Measurements from ENCODE around the gene ERVH48-1.
"Not testable (repeated sequence)": the region's sequence is repeated elsewhere in the genome, so short reads cannot be mapped to it uniquely, and the experiment has no call there.

ERVH48-1 gene

DNA sequence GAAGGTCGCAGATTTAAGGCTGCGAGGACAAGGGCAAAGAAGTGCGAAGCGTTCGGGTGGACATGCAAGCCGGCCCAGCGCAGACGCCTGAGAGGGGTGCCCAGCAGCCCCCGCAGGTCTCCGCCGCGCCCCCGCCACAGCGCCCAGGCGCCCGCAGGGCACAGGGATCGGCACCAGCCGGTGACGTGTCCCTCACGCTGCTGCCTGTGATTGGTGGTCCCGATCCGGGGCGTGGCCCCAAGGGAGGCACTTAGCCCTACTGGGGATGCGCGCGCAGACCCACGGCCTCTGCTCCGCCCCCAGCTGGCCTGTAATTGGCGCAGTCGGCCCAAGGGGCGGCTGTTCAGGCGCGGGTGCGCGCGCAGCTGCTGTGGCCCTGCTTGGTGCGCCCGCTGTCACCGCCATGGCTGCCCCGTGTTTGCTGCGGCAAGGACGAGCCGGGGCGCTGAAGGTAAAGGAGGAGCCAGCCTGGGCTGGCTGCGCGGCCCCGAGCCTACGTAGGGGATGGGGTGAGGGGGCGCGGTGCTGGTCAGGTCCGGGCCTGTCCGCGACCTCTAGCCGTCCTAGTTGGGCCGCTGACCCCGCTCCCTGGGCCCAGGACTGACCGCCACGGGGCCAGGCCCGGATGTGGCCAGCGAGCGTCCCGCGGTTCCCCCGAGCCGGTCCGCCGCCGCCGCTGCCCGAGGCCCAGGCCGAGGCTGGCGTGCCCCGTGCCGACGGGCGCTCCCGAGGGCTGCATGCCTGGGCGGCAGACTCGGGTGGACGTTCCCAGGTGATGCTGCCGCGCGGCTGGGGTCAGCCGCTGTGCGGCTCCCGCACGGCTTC lies 32.3 kb downstream of the ERVH48-1 start, which contains the start of gene NDUFV3:
NDUFV3 (plus strand) TSS at position 379 of the 825 bp plus-strand sequence; CDS start at position 404, 25 bp downstream.
- peak within 1 kb of the TSS; percentile 81 to 94 for H3K4me3 ChIP-seq (ENCODE audit: low read depth in 1 of 2, low read length in 2 of 2)
- no peaks in the 10 kb centered on the region for H3K9me3 ChIP-seq (ENCODE audit: control insufficient read depth in 1 of 2, low read length in 2 of 2)
- H3K36me3 ChIP-seq (ENCODE audit: control insufficient read depth in 1 of 2, insufficient read depth in 2 of 2, low read length in 2 of 2) = peaks cover 6 to 18% of the 10 kb centered on the region in 2 donors
- peaks cover 0 to 5% of the 10 kb centered on the region in 2 donors for H3K4me1 ChIP-seq (ENCODE audit: control insufficient read depth in 1 of 2, insufficient read depth in 2 of 2, low read length in 2 of 2)
- peak within 1 kb of the TSS; percentile 97 for H3K27ac ChIP-seq (ENCODE audit: low read length)
- H3K27me3 ChIP-seq (ENCODE audit: low read depth, low read length) = no peaks in the 10 kb centered on the region

- Histone ChIP-seq H3K36me3 (ENCODE audit: control insufficient read depth in 1 of 2, insufficient read depth in 2 of 2, low read length in 2 of 2) (peaks cover 6 to 13% of the 10 kb centered on the region in 2 donors), H3K27me3 (ENCODE audit: low read depth, low read length) (no peaks in the 10 kb centered on the region), H3K4me3 (ENCODE audit: low read depth in 1 of 2, low read length in 2 of 2) (peak overlapping the region; percentile 81 to 94), H3K9me3 (ENCODE audit: control insufficient read depth in 1 of 2, low read length in 2 of 2) (no peaks in the 10 kb centered on the region), H3K27ac (ENCODE audit: low read length) (peak overlapping the region; percentile 97), H3K4me1 (ENCODE audit: control insufficient read depth in 1 of 2, insufficient read depth in 2 of 2, low read length in 2 of 2) (peaks cover 0 to 5% of the 10 kb centered on the region in 2 donors)
Measured at GRCh38 chr21:42892582-42892930, 32.9 kb downstream of the ERVH48-1 start.

- Histone ChIP-seq H3K4me3 (ENCODE audit: low read depth in 1 of 2, low read length in 2 of 2) (no peak overlapping the region), H3K36me3 (ENCODE audit: control insufficient read depth in 1 of 2, insufficient read depth in 2 of 2, low read length in 2 of 2) (no peaks in the 10 kb centered on the region), H3K27ac (ENCODE audit: low read length) (no peak overlapping the region), H3K9me3 (ENCODE audit: control insufficient read depth in 1 of 2, low read length in 2 of 2) (no peaks in the 10 kb centered on the region), H3K4me1 (ENCODE audit: control insufficient read depth in 1 of 2, insufficient read depth in 2 of 2, low read length in 2 of 2) (no peaks in the 10 kb centered on the region), H3K27me3 (ENCODE audit: low read depth, low read length) (no peaks in the 10 kb centered on the region)
Measured at GRCh38 chr21:42887326-42887725, 38.1 kb downstream of the ERVH48-1 start.

DNA sequence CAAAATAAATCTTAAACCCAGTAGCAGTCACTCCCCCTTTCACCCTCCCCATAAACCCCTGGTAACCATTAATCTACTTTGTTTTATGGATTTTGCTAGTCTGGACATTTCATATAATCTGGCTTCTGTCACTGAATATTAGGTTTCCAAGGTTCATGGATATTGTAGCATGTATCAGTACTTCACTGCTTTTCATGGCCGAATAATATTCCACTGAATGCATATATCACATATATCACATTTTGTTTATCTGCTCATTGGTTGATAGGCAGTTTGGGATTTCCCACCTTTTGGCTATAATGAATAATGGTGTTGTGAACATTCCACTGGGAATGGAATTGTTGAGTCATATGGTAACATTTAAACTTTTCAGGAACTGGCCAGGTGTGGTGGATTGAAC lies 41.5 kb downstream of the ERVH48-1 start:
- no peaks in the 10 kb centered on the region for H3K27me3 ChIP-seq (ENCODE audit: low read depth, low read length)
- H3K4me3 ChIP-seq (ENCODE audit: low read depth in 1 of 2, low read length in 2 of 2) = no peak overlapping the region
- peaks cover 0 to 5% of the 10 kb centered on the region in 2 donors for H3K4me1 ChIP-seq (ENCODE audit: control insufficient read depth in 1 of 2, insufficient read depth in 2 of 2, low read length in 2 of 2)
- H3K36me3 ChIP-seq (ENCODE audit: control insufficient read depth in 1 of 2, insufficient read depth in 2 of 2, low read length in 2 of 2) = no peaks in the 10 kb centered on the region
- no peak overlapping the region for H3K27ac ChIP-seq (ENCODE audit: low read length)
- no peaks in the 10 kb centered on the region for H3K9me3 ChIP-seq (ENCODE audit: control insufficient read depth in 1 of 2, low read length in 2 of 2)

- H3K27ac ChIP-seq (ENCODE audit: low read length) = no peak overlapping the region
- H3K4me3 ChIP-seq (ENCODE audit: low read depth in 1 of 2, low read length in 2 of 2) = peak overlapping the region; percentile 93 to 97
- peaks cover 0 to 14% of the 10 kb centered on the region in 2 donors for H3K4me1 ChIP-seq (ENCODE audit: control insufficient read depth in 1 of 2, insufficient read depth in 2 of 2, low read length in 2 of 2)
Measured at GRCh38 chr21:42880352-42880751, 45.1 kb downstream of the ERVH48-1 start.

DNA sequence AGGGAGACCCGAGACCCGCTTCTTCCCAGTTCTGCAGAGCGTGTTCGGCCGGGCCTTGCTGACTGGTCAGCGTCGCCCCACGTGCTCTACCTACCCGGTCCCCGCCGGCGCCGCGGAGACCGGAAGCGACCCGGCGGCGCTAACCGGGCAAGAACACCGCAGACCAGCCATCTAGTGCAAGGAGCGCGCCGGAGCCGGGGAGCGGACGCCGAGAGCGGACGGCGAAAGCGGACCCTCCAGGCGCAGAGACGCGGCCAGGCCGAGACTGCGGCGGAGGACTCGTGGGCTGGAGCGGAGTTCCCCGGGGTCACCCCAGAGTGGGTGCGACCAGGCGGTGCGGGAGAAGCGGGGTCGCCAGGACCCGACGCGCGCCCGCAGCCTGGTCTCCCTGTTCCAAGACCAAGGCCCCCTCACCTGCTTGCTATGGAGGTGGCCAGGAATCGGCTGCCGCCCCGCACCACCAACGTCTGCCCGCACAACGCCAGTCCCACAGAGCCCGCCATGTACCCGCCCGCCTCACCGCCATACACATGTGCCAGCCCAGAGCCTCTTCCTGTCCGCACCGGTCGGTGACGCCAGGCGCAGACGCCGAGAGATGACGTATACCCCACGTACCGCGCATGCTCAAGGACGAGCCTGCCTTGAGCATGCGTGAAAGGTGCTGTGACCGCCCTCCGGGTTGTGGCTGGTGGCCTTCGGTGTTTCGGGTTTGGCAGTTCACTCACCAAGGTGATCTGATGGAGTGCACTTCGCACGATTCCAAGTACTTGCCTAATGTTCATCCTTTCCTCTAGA lies 46.2 kb downstream of the ERVH48-1 start, which contains the start of gene WDR4:
WDR4 (minus strand) TSS at position 547 of the 795 bp plus-strand sequence; CDS start at position 503, 44 bp downstream.
- Histone ChIP-seq H3K9me3 (ENCODE audit: control insufficient read depth in 1 of 2, low read length in 2 of 2) (no peaks in the 10 kb centered on the region), H3K36me3 (ENCODE audit: control insufficient read depth in 1 of 2, insufficient read depth in 2 of 2, low read length in 2 of 2) (peaks cover 0 to 4% of the 10 kb centered on the region in 2 donors), H3K4me3 (ENCODE audit: low read depth in 1 of 2, low read length in 2 of 2) (peak within 1 kb of the TSS; percentile 93 to 97), H3K27ac (ENCODE audit: low read length) (peak within 1 kb of the TSS; percentile 79), H3K4me1 (ENCODE audit: control insufficient read depth in 1 of 2, insufficient read depth in 2 of 2, low read length in 2 of 2) (peaks cover 0 to 14% of the 10 kb centered on the region in 2 donors), H3K27me3 (ENCODE audit: low read depth, low read length) (no peaks in the 10 kb centered on the region)

More at GRCh38 chr21:42880352-42880751, 45.1 kb downstream of the ERVH48-1 start:
- H3K9me3 ChIP-seq (ENCODE audit: control insufficient read depth in 1 of 2, low read length in 2 of 2) = no peaks in the 10 kb centered on the region
- peaks cover 0 to 4% of the 10 kb centered on the region in 2 donors for H3K36me3 ChIP-seq (ENCODE audit: control insufficient read depth in 1 of 2, insufficient read depth in 2 of 2, low read length in 2 of 2)
- H3K27me3 ChIP-seq (ENCODE audit: low read depth, low read length) = no peaks in the 10 kb centered on the region

DNA sequence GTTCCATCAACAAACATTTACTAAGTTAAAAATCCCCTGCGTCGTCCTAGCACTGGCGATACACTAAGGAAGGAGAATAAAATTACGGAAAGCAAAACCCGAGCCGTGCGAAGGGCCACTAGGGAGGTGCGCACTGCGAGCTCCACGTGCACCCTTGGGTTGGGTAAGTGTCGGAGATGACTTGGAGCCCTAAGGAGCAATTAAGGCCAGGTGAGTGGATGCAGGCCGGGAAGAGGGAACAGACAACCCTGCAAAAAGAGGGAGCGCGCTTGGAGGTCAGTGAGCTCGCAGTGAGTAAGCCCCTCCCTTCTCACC lies 46.8 kb downstream of the ERVH48-1 start:
- Histone ChIP-seq H3K4me1 (ENCODE audit: control insufficient read depth in 1 of 2, insufficient read depth in 2 of 2, low read length in 2 of 2) (peaks cover 0 to 14% of the 10 kb centered on the region in 2 donors), H3K4me3 (ENCODE audit: low read depth in 1 of 2, low read length in 2 of 2) (peak overlapping the region; percentile 93 to 97), H3K27me3 (ENCODE audit: low read depth, low read length) (no peaks in the 10 kb centered on the region), H3K36me3 (ENCODE audit: control insufficient read depth in 1 of 2, insufficient read depth in 2 of 2, low read length in 2 of 2) (peaks cover 3 to 7% of the 10 kb centered on the region in 2 donors), H3K27ac (ENCODE audit: low read length) (peak overlapping the region; percentile 69), H3K9me3 (ENCODE audit: control insufficient read depth in 1 of 2, low read length in 2 of 2) (no peaks in the 10 kb centered on the region)

- H3K27ac ChIP-seq (ENCODE audit: low read length); H3K9me3 ChIP-seq (ENCODE audit: control insufficient read depth in 1 of 2, low read length in 2 of 2); H3K4me3 ChIP-seq (ENCODE audit: low read depth in 1 of 2, low read length in 2 of 2); H3K27me3 ChIP-seq (ENCODE audit: low read depth, low read length): not testable (repeated sequence)
- peaks cover 0 to 14% of the 10 kb centered on the region in 2 donors for H3K4me1 ChIP-seq (ENCODE audit: control insufficient read depth in 1 of 2, insufficient read depth in 2 of 2, low read length in 2 of 2)
- H3K36me3 ChIP-seq (ENCODE audit: control insufficient read depth in 1 of 2, insufficient read depth in 2 of 2, low read length in 2 of 2) = peaks cover 26 to 27% of the 10 kb centered on the region in 2 donors
Measured at GRCh38 chr21:42875811-42876210, 49.6 kb downstream of the ERVH48-1 start.

- Histone ChIP-seq H3K27me3 (ENCODE audit: low read depth, low read length) (no peaks in the 10 kb centered on the region), H3K4me3 (ENCODE audit: low read depth in 1 of 2, low read length in 2 of 2) (no peak overlapping the region), H3K27ac (ENCODE audit: low read length) (no peak overlapping the region), H3K9me3 (ENCODE audit: control insufficient read depth in 1 of 2, low read length in 2 of 2) (no peaks in the 10 kb centered on the region), H3K36me3 (ENCODE audit: control insufficient read depth in 1 of 2, insufficient read depth in 2 of 2, low read length in 2 of 2) (peaks cover 34 to 51% of the 10 kb centered on the region in 2 donors), H3K4me1 (ENCODE audit: control insufficient read depth in 1 of 2, insufficient read depth in 2 of 2, low read length in 2 of 2) (peaks cover 0 to 4% of the 10 kb centered on the region in 2 donors)
Measured at GRCh38 chr21:42873096-42873495, 52.3 kb downstream of the ERVH48-1 start.

DNA sequence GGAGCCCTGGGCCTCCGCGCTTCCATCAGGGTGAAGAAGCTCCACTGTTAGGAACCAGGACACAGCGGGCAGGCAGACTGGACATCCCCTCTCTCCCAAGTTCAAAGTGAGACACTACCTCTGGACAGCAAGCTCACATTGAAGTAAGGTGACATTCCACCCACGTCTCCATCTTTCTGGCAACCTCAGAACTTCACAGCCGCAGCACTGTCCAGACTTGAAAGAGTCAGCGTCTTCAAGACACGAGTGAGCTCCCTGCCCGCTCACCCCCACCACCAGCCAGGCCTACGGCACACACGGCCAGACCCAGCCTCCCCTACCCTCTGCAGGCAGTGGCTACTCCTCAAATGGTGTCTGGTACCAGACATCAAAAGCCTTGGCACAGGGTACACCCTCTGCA lies 57.2 kb downstream of the ERVH48-1 start:
- H3K9me3 ChIP-seq (ENCODE audit: control insufficient read depth in 1 of 2, low read length in 2 of 2) = no peaks in the 10 kb centered on the region
- H3K4me1 ChIP-seq (ENCODE audit: control insufficient read depth in 1 of 2, insufficient read depth in 2 of 2, low read length in 2 of 2) = no peaks in the 10 kb centered on the region
- no peaks in the 10 kb centered on the region for H3K27me3 ChIP-seq (ENCODE audit: low read depth, low read length)
- H3K27ac ChIP-seq (ENCODE audit: low read length) = no peak overlapping the region
- peaks cover 22 to 64% of the 10 kb centered on the region in 2 donors for H3K36me3 ChIP-seq (ENCODE audit: control insufficient read depth in 1 of 2, insufficient read depth in 2 of 2, low read length in 2 of 2)
- H3K4me3 ChIP-seq (ENCODE audit: low read depth in 1 of 2, low read length in 2 of 2) = no peak overlapping the region
